H9 (cell line): ENCODE data around the gene PDE4A. TPM values are rescaled to one million over a fixed set of nuclear protein-coding genes. Genes with fewer than 3 reads are reported as not detected.

Experiments
- DNase-seq: peaks from one replicate; pipeline ENCODE4 v3.0.0-alpha.2; 2017
- H2AFZ ChIP-seq: one replicate; pipeline ENCODE4 v1.6.1; 2013; ENCODE audit warnings: mild to moderate bottlenecking, low read length, control low read depth, moderate library complexity
- H2AK5ac ChIP-seq: 2 replicates; pipeline ENCODE4 v1.6.1; 2013; ENCODE audit warnings: low read length, control low read depth, mixed read lengths; ENCODE audit not compliant: insufficient read length
- H2BK120ac ChIP-seq: one replicate; pipeline ENCODE4 v1.6.1; 2013; ENCODE audit warnings: low read depth, mild to moderate bottlenecking, low read length, control low read depth, inconsistent platforms; ENCODE audit not compliant: poor library complexity, severe bottlenecking
- H2BK12ac ChIP-seq: 2 replicates; pipeline ENCODE4 v1.6.1; 2013; ENCODE audit warnings: low read length, control low read depth, mixed read lengths, low read depth; ENCODE audit not compliant: insufficient read length
- H2BK15ac ChIP-seq: 2 replicates; pipeline ENCODE4 v1.6.1; 2013; ENCODE audit warnings: low read depth, low read length, control low read depth
- H2BK20ac ChIP-seq: one replicate; pipeline ENCODE4 v1.6.1; 2013; ENCODE audit warnings: low read depth, mild to moderate bottlenecking, low read length, control low read depth, inconsistent platforms; ENCODE audit not compliant: poor library complexity, severe bottlenecking
- H2BK5ac ChIP-seq: 2 replicates; pipeline ENCODE4 v1.6.1; 2013; ENCODE audit warnings: low read length, control low read depth, mixed read lengths; ENCODE audit not compliant: insufficient read length
- H3K14ac ChIP-seq: 2 replicates; pipeline ENCODE4 v1.6.1; 2013; ENCODE audit warnings: low read length, control low read depth; ENCODE audit not compliant: insufficient read depth
- H3K18ac ChIP-seq: 2 replicates; pipeline ENCODE4 v1.6.1; 2013; ENCODE audit warnings: low read depth, mild to moderate bottlenecking, mixed read lengths, low read length, control low read depth; ENCODE audit not compliant: insufficient read length
- H3K23ac ChIP-seq: 2 replicates; pipeline ENCODE4 v1.6.1; 2013; ENCODE audit warnings: low read length, control low read depth, mixed read lengths, low read depth; ENCODE audit not compliant: insufficient read length
- H3K23me2 ChIP-seq: 2 replicates; pipeline ENCODE4 v1.6.1; 2013; ENCODE audit warnings: low read depth, mild to moderate bottlenecking, mixed read lengths, low read length, control low read depth; ENCODE audit not compliant: insufficient read length, poor library complexity, severe bottlenecking
- H3K27ac ChIP-seq: 2 replicates; pipeline ENCODE4 v1.5.1; 2013; ENCODE audit warnings: low read length, control low read depth, mixed read lengths, low read depth; ENCODE audit not compliant: insufficient read length
- H3K27me3 ChIP-seq: 2 replicates; pipeline ENCODE4 v1.6.1; 2013; ENCODE audit warnings: low read length, control low read depth, inconsistent platforms; ENCODE audit not compliant: insufficient read depth
- H3K4ac ChIP-seq: 2 replicates; pipeline ENCODE4 v1.6.1; 2013; ENCODE audit warnings: low read depth, mild to moderate bottlenecking, control low read depth, inconsistent platforms, low read length, moderate library complexity
- H3K4me1 ChIP-seq: 2 replicates; pipeline ENCODE4 v1.6.1; 2013; ENCODE audit warnings: low read length, control low read depth, inconsistent platforms; ENCODE audit not compliant: insufficient read depth
- H3K4me2 ChIP-seq: 2 replicates; pipeline ENCODE4 v1.6.1; 2013; ENCODE audit warnings: low read length, control low read depth, mixed read lengths; ENCODE audit not compliant: insufficient read length, insufficient read depth
- H3K56ac ChIP-seq: 2 replicates; pipeline ENCODE4 v1.6.1; 2013; ENCODE audit warnings: low read depth, mild to moderate bottlenecking, mixed read lengths, low read length, control low read depth; ENCODE audit not compliant: insufficient read length
- H3K79me1 ChIP-seq: 2 replicates; pipeline ENCODE4 v1.6.1; 2013; ENCODE audit warnings: low read depth, mild to moderate bottlenecking, moderate library complexity, low read length, control low read depth, inconsistent platforms; ENCODE audit not compliant: insufficient read depth, poor library complexity, severe bottlenecking
- H3K79me2 ChIP-seq: 2 replicates; pipeline ENCODE4 v1.6.1; 2013; ENCODE audit warnings: low read length, control low read depth, inconsistent platforms; ENCODE audit not compliant: insufficient read depth
- H3K9ac ChIP-seq: 2 replicates; pipeline ENCODE4 v1.6.1; 2013; ENCODE audit warnings: low read length, control low read depth, mixed read lengths; ENCODE audit not compliant: insufficient read length; ENCODE audit errors: extremely low read depth
- H3K9me3 ChIP-seq: one replicate; pipeline ENCODE4 v1.6.1; 2013; ENCODE audit warnings: low read depth, low read length, inconsistent platforms; ENCODE audit not compliant: control insufficient read depth
- H3T11ph ChIP-seq: one replicate; pipeline ENCODE4 v1.6.1; 2013; ENCODE audit warnings: mild to moderate bottlenecking, low read length, control low read depth, inconsistent platforms
- H4K20me1 ChIP-seq: one replicate; pipeline ENCODE4 v1.6.1; 2013; ENCODE audit not compliant: control insufficient read depth, insufficient read length, insufficient read depth
- H4K5ac ChIP-seq: 2 replicates; pipeline ENCODE4 v1.6.1; 2013; ENCODE audit warnings: low read depth, mild to moderate bottlenecking, mixed read lengths, low read length, control low read depth; ENCODE audit not compliant: insufficient read length
- H4K8ac ChIP-seq: replicated peaks from 2 replicates; pipeline ENCODE4 v1.6.1; 2013; ENCODE audit warnings: low read length, control low read depth, mixed read lengths, low read depth; ENCODE audit not compliant: insufficient read length
- H4K91ac ChIP-seq: 2 replicates; pipeline ENCODE4 v1.6.1; 2013; ENCODE audit warnings: low read depth, mild to moderate bottlenecking, moderate library complexity, mixed read lengths, low read length, control low read depth; ENCODE audit not compliant: insufficient read length
- H3K27ac Mint-ChIP-seq, 3 experiments: 2 replicates in 2 of 3; 3 replicates in 1 of 3; pipeline ENCODE4 v1.8.0; 2020 to 2021; ENCODE audit warnings: mixed read lengths in 3 of 3, mild to moderate bottlenecking in 1 of 3, moderate library complexity in 1 of 3
- H3K27me3 Mint-ChIP-seq: 2 replicates; pipeline ENCODE4 v1.8.0; 2021; ENCODE audit warnings: low read depth, mild to moderate bottlenecking, moderate library complexity, mixed read lengths
- H3K36me3 Mint-ChIP-seq, 3 experiments: 2 replicates in 2 of 3; 3 replicates in 1 of 3; pipeline ENCODE4 v1.8.0; 2020 to 2021; ENCODE audit warnings: low read depth in 3 of 3, mixed read lengths in 3 of 3; ENCODE audit not compliant: insufficient read depth in 1 of 3
- H3K4me1 Mint-ChIP-seq, 2 experiments: 2 replicates each; pipeline ENCODE4 v1.8.0; 2020; ENCODE audit warnings: mixed read lengths in 2 of 2
- H3K4me3 Mint-ChIP-seq, 2 experiments: 2 replicates in 1 of 2; 3 replicates in 1 of 2; pipeline ENCODE4 v1.8.0; 2020 to 2021; ENCODE audit warnings: mild to moderate bottlenecking in 2 of 2, mixed read lengths in 2 of 2, moderate library complexity in 1 of 2
- H3K9me3 Mint-ChIP-seq, 2 experiments: 2 replicates in 1 of 2; 3 replicates in 1 of 2; pipeline ENCODE4 v1.8.0; 2020; ENCODE audit warnings: mild to moderate bottlenecking in 2 of 2, mixed read lengths in 2 of 2, moderate library complexity in 1 of 2
- WGBS: extraction: QIAGEN DNeasy Blood & Tissue Kit; methylation state at CpG from one replicate; pipeline ENCODE4 v1.1.7; 2013; ENCODE audit warnings: missing lambda C conversion rate, low lambda C conversion rate, mixed read lengths; ENCODE audit not compliant: insufficient read length; ENCODE audit errors: extremely low coverage; 5-methylcytosine and 5-hydroxymethylcytosine counted together
- total RNA-seq: library from RNA; stranded (reverse); gene quantifications from 2 replicates; pipeline ENCODE4 v1.2.1, GENCODE V29; 2021
- TF ChIP-seq, protein P1 (sequence below): fragments of 200-600 bp; sonication (generic); conservative IDR thresholded peaks from 3 replicates; pipeline ENCODE4 v1.8.0; 2021; ENCODE audit warnings: antibody characterized with exemption, mild to moderate bottlenecking

The PDE4A gene
- total RNA-seq, 1 experiment from 2014 or later, result 8.5 TPM

DNA sequence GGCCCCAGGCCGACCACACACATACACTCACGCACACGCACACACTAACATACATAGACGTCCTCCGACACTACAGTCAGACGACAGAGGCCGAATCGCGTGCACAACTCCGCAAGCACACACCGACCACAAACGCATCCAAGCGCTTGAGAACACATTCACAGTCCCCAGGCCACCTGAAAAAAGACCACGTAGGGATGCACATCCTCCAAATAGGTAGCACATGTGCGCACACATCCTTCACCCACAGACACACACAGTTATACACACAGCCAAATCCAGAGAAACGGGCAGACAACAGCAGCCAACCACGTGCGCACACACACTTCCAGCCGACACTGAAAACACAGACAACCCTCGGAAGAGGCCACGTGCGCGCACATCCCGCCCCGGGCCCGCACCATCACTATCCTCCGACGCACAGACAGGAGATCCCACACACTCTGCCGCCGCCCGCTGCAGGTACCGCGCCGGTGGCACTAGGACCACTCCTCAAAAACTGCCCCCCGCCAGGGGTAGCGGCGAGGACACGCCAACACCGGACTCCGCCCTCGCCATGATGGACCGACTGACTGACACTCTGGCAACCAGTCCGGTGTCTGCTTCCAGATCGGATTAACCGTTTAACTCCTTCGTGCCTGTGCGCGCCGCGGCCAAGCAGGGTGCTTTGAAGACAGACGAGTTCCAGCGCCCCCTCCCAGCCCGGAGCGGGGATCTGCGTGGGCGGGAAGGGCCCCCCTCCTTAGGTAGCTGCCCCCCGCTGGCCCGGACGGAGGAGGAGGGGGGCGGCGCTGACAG, 493 bp upstream of the PDE4A start:
- H3K23me2 ChIP-seq, result peaks cover 19% of the 10 kb centered on the region
- H4K91ac ChIP-seq, result no peak overlapping the region
- peaks cover 2% of the 10 kb centered on the region; the same call in 1 of the 2 replicates for H3K4me1 ChIP-seq
- H3K79me2 ChIP-seq, result no peaks in the 10 kb centered on the region
- peaks cover 49% of the 10 kb centered on the region for H3K27me3 ChIP-seq
- H3K23ac ChIP-seq, result no peak overlapping the region
- no peak overlapping the region for H3K14ac ChIP-seq
- no peak overlapping the region for H2BK5ac ChIP-seq
- H3K56ac ChIP-seq, result no peak overlapping the region
- H2AFZ ChIP-seq, result no peak overlapping the region
- DNase-seq, result peak; percentile 97
- H2AK5ac ChIP-seq, result no peak overlapping the region
- no peaks in the 10 kb centered on the region for H4K20me1 ChIP-seq
- no peak overlapping the region for H3K4ac ChIP-seq
- H3K18ac ChIP-seq, result no peak overlapping the region
- peak overlapping the region; percentile 80 for H3K4me2 ChIP-seq
- H4K5ac ChIP-seq, result no peak overlapping the region
- Mint-ChIP-seq H3K4me1 (peaks cover 33 to 42% of the 10 kb centered on the region in 2 experiments), H3K4me3 (peak overlapping the region; percentile 68 to 83), H3K36me3 (no peaks in the 10 kb centered on the region), H3K27me3 (peaks cover 93% of the 10 kb centered on the region), H3K9me3 (no peaks in the 10 kb centered on the region; a peak in 2 of 5 replicates), H3K27ac (peak overlapping the region in 1 of 3 experiments; percentile 0; a peak in 1 of 7 replicates)
- H2BK120ac ChIP-seq, result no peak overlapping the region
- no peak overlapping the region for H4K8ac ChIP-seq
- H3K79me1 ChIP-seq, result no peaks in the 10 kb centered on the region
- no peaks in the 10 kb centered on the region for H3K9me3 ChIP-seq
- H2BK20ac ChIP-seq, result no peak overlapping the region
- no peak overlapping the region for H3K9ac ChIP-seq
- WGBS, result no CpG with 5 or more reads among the region's 61 CpGs
- H2BK12ac ChIP-seq, result no peak overlapping the region
- H3K27ac ChIP-seq, result no peak overlapping the region
- no peak overlapping the region for H3T11ph ChIP-seq
- TF ChIP-seq, protein P1, sequence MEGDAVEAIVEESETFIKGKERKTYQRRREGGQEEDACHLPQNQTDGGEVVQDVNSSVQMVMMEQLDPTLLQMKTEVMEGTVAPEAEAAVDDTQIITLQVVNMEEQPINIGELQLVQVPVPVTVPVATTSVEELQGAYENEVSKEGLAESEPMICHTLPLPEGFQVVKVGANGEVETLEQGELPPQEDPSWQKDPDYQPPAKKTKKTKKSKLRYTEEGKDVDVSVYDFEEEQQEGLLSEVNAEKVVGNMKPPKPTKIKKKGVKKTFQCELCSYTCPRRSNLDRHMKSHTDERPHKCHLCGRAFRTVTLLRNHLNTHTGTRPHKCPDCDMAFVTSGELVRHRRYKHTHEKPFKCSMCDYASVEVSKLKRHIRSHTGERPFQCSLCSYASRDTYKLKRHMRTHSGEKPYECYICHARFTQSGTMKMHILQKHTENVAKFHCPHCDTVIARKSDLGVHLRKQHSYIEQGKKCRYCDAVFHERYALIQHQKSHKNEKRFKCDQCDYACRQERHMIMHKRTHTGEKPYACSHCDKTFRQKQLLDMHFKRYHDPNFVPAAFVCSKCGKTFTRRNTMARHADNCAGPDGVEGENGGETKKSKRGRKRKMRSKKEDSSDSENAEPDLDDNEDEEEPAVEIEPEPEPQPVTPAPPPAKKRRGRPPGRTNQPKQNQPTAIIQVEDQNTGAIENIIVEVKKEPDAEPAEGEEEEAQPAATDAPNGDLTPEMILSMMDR, result no peak
- H2BK15ac ChIP-seq, result no peak overlapping the region
